ENCODE measurements around the gene ZNF414. TPM values are rescaled to one million over a fixed set of nuclear protein-coding genes. Genes with fewer than 3 reads are reported as not detected.
A peak's percentile ranks its signal among the peaks of the same experiment; 100 is the strongest.

ZNF414 gene
- total and polyA plus RNA-seq, 2 experiments from 2014 or later = 27.4 to 45.0 TPM

- TF ChIP-seq REST (IDR thresholded peaks at IDR 0.05; ENCODE audit: unreplicated experiment) = no peak
- no peak for TF ChIP-seq JUNB (IDR thresholded peaks at IDR 0.05; ENCODE audit: unreplicated experiment)
These were observed 25.7 kb upstream of the ZNF414 start (continued) for GRCh38 chr19:8539621-8540149.

GRCh38 chr19:8537099-8537498 is 23.1 kb upstream of the ZNF414 start:
- Histone ChIP-seq H3K36me3 (ENCODE audit: insufficient read depth) (no peaks in the 10 kb centered on the region), H3K4me3 (no peak overlapping the region), H3K9me2 (ENCODE audit: insufficient read depth) (no peaks in the 10 kb centered on the region), H3K27ac (ENCODE audit: low read depth) (no peak overlapping the region), H3K27me3 (ENCODE audit: insufficient read depth) (no peaks in the 10 kb centered on the region), H3K4me2 (no peak overlapping the region), H3F3A (replicated peaks; ENCODE audit: low read depth) (no peaks in the 10 kb centered on the region), H3K79me2 (replicated peaks; ENCODE audit: insufficient read depth) (no peaks in the 10 kb centered on the region), H4K20me1 (replicated peaks; ENCODE audit: insufficient read depth) (no peaks in the 10 kb centered on the region; the same call in 1 of the 2 replicates), H3K4me1 (ENCODE audit: insufficient read depth) (peaks cover 3% of the 10 kb centered on the region; the same call in 1 of the 2 replicates), H2AFZ (no peak overlapping the region)
- TF ChIP-seq ETS1 (IDR thresholded peaks at IDR 0.05) = no peak
- TF ChIP-seq NANOG (IDR thresholded peaks at IDR 0.05; ENCODE audit: borderline replicate concordance) = no peak
- Mint-ChIP-seq H3K4me1 (no peaks in the 10 kb centered on the region), H3K27ac (no peak overlapping the region), H3K36me3 (ENCODE audit: low read depth) (no peaks in the 10 kb centered on the region), H3K4me3 (no peak overlapping the region), H3K27me3 (ENCODE audit: insufficient read depth, low read depth, poor library complexity) (peaks cover 4% of the 10 kb centered on the region), H3K9me3 (no peaks in the 10 kb centered on the region)
- no peak for ATAC-seq
- DNase-seq (ENCODE audit: low spot score) = no peak

GRCh38 chr19:8536282-8536681 is 22.3 kb upstream of the ZNF414 start:
- Mint-ChIP-seq H3K4me3 (no peak overlapping the region), H3K4me1 (no peaks in the 10 kb centered on the region), H3K27me3 (ENCODE audit: insufficient read depth, low read depth, poor library complexity) (peaks cover 9% of the 10 kb centered on the region), H3K27ac (no peak overlapping the region), H3K36me3 (ENCODE audit: low read depth) (no peaks in the 10 kb centered on the region), H3K9me3 (no peaks in the 10 kb centered on the region)
- Histone ChIP-seq H3K4me3 (no peak overlapping the region), H3F3A (replicated peaks; ENCODE audit: low read depth) (no peaks in the 10 kb centered on the region), H3K4me2 (no peak overlapping the region), H2AFZ (no peak overlapping the region), H4K20me1 (replicated peaks; ENCODE audit: insufficient read depth) (no peaks in the 10 kb centered on the region; the same call in 1 of the 2 replicates), H3K27me3 (ENCODE audit: insufficient read depth) (no peaks in the 10 kb centered on the region), H3K79me2 (replicated peaks; ENCODE audit: insufficient read depth) (no peaks in the 10 kb centered on the region), H3K36me3 (ENCODE audit: insufficient read depth) (no peaks in the 10 kb centered on the region), H3K9me2 (ENCODE audit: insufficient read depth) (no peaks in the 10 kb centered on the region), H3K4me1 (ENCODE audit: insufficient read depth) (peaks cover 3% of the 10 kb centered on the region; the same call in 1 of the 2 replicates), H3K27ac (ENCODE audit: low read depth) (no peak overlapping the region)
- DNase-seq (ENCODE audit: low spot score) (no peak), ATAC-seq (peak; percentile 34; the same call in 1 of the 3 replicates)
- TF ChIP-seq ZNF331 (CRISPR knock-in tag; IDR thresholded peaks at IDR 0.05; ENCODE audit: low read depth) (no peak), JUNB (IDR thresholded peaks at IDR 0.05; ENCODE audit: unreplicated experiment) (no peak), ZNF462 (CRISPR knock-in tag; IDR thresholded peaks at IDR 0.05) (no peak), STAT1 (IDR thresholded peaks at IDR 0.05; ENCODE audit: unreplicated experiment) (no peak), ETS1 (IDR thresholded peaks at IDR 0.05) (no peak), NANOG (IDR thresholded peaks at IDR 0.05; ENCODE audit: borderline replicate concordance) (no peak)
